ENCODE results near the gene PIP5K1B. TPM values are rescaled to one million over a fixed set of nuclear protein-coding genes. Genes with fewer than 3 reads are reported as not detected.

PIP5K1B gene
- polyA plus RNA-seq, 1 donor (not counting 4 experiments of a cell fraction or from before 2014, with no cell fraction given): not detected

- Histone ChIP-seq H3K4me2 (ENCODE audit: control insufficient read depth, extremely low read depth, insufficient read depth, low read depth, low read length) (no peak overlapping the region), H3K27ac (ENCODE audit: control insufficient read depth, insufficient read depth, low read length) (no peak overlapping the region), H3K79me2 (ENCODE audit: control insufficient read depth, insufficient read depth, low read length) (no peaks in the 10 kb centered on the region), H3K4me1 (ENCODE audit: control insufficient read depth, extremely low read depth, insufficient read depth, low read length) (no peaks in the 10 kb centered on the region), H2AFZ (ENCODE audit: control insufficient read depth, low read length) (no peak overlapping the region), H3K27me3 (ENCODE audit: control insufficient read depth, extremely low read depth, insufficient read depth, low read length) (no peaks in the 10 kb centered on the region), H4K20me1 (ENCODE audit: control insufficient read depth, extremely low read depth, insufficient read depth, low read length) (no peaks in the 10 kb centered on the region), H3K9ac (ENCODE audit: control insufficient read depth, extremely low read depth, insufficient read depth, low read length) (no peak overlapping the region), H3K4me3 (ENCODE audit: control insufficient read depth in 2 of 3, extremely low read depth in 1 of 3, insufficient read depth in 2 of 3, low read depth in 1 of 3, low read length in 3 of 3) (no peak overlapping the region), H3K9me3 (ENCODE audit: control insufficient read depth, low read depth, low read length) (no peaks in the 10 kb centered on the region), H3K9me1 (ENCODE audit: control insufficient read depth, extremely low read depth, insufficient read depth, low read length) (no peaks in the 10 kb centered on the region), H3K36me3 (ENCODE audit: control insufficient read depth in 2 of 2, extremely low read depth in 1 of 2, insufficient read depth in 2 of 2, low read length in 2 of 2) (no peaks in the 10 kb centered on the region)
- no peak for DNase-seq (ENCODE audit: low read depth, low spot score)
- TF ChIP-seq EZH2 (IDR thresholded peaks at IDR 0.05; ENCODE audit: low read length) (no peak), CTCF (optimal IDR thresholded peaks at IDR 0.05 in 1 of 3, IDR thresholded peaks at IDR 0.05 in 1 of 3, conservative IDR thresholded peaks at IDR 0.05 in 1 of 3; ENCODE audit: extremely low read depth in 1 of 3, insufficient read depth in 2 of 3, low read length in 3 of 3) (no peak)
- dilution Hi-C loops (cut with MboI; ENCODE audit: extremely low pct_ligation_motif_present, low sequenced_read_pairs): no loop called here
- FAIRE-seq: no peak
These were observed 116.9 kb downstream of the PIP5K1B start for GRCh38 chr9:68821911-68822310.

- no peak overlapping the region for H2AFZ ChIP-seq (ENCODE audit: control insufficient read depth, low read length)
- no peak for TF ChIP-seq EZH2 (IDR thresholded peaks at IDR 0.05; ENCODE audit: low read length)
- no peak for TF ChIP-seq CTCF (optimal IDR thresholded peaks at IDR 0.05 in 1 of 3, IDR thresholded peaks at IDR 0.05 in 1 of 3, conservative IDR thresholded peaks at IDR 0.05 in 1 of 3; ENCODE audit: extremely low read depth in 1 of 3, insufficient read depth in 2 of 3, low read length in 3 of 3)
- no peak for DNase-seq (ENCODE audit: low read depth, low spot score)
- no peaks in the 10 kb centered on the region for H3K27me3 ChIP-seq (ENCODE audit: control insufficient read depth, extremely low read depth, insufficient read depth, low read length)
- H3K27ac ChIP-seq (ENCODE audit: control insufficient read depth, insufficient read depth, low read length): no peak overlapping the region
- no peak overlapping the region for H3K9ac ChIP-seq (ENCODE audit: control insufficient read depth, extremely low read depth, insufficient read depth, low read length)
- no peaks in the 10 kb centered on the region for H3K36me3 ChIP-seq (ENCODE audit: control insufficient read depth in 2 of 2, extremely low read depth in 1 of 2, insufficient read depth in 2 of 2, low read length in 2 of 2)
- dilution Hi-C loops (cut with MboI; ENCODE audit: extremely low pct_ligation_motif_present, low sequenced_read_pairs): no loop called here
- no peaks in the 10 kb centered on the region for H3K9me1 ChIP-seq (ENCODE audit: control insufficient read depth, extremely low read depth, insufficient read depth, low read length)
- no peak overlapping the region for H3K4me3 ChIP-seq (ENCODE audit: control insufficient read depth in 2 of 3, extremely low read depth in 1 of 3, insufficient read depth in 2 of 3, low read depth in 1 of 3, low read length in 3 of 3)
- H3K4me1 ChIP-seq (ENCODE audit: control insufficient read depth, extremely low read depth, insufficient read depth, low read length): no peaks in the 10 kb centered on the region
- no peak for FAIRE-seq
- H3K4me2 ChIP-seq (ENCODE audit: control insufficient read depth, extremely low read depth, insufficient read depth, low read depth, low read length): no peak overlapping the region
- H3K79me2 ChIP-seq (ENCODE audit: control insufficient read depth, insufficient read depth, low read length): no peaks in the 10 kb centered on the region
- no peaks in the 10 kb centered on the region for H4K20me1 ChIP-seq (ENCODE audit: control insufficient read depth, extremely low read depth, insufficient read depth, low read length)
- no peaks in the 10 kb centered on the region for H3K9me3 ChIP-seq (ENCODE audit: control insufficient read depth, low read depth, low read length)
These were observed 117.6 kb downstream of the PIP5K1B start for GRCh38 chr9:68822596-68823165.
